Liver (tissue), 9 donors: ENCODE results near the gene KSR2. TPM values are rescaled to one million over a fixed set of nuclear protein-coding genes. Genes with fewer than 3 reads are reported as not detected.

Experiments
- DNase-seq: peaks from one replicate; pipeline ENCODE4 v3.0.0-alpha.2; 2017; ENCODE audit warnings: low spot score
- H3K27ac ChIP-seq, 2 donors: one replicate each; pipeline ENCODE4 v1.7.0; 2013; ENCODE audit warnings: inconsistent platforms in 2 of 2, low read length in 2 of 2, control low read depth in 1 of 2, low read depth in 1 of 2, mild to moderate bottlenecking in 1 of 2
- H3K27me3 ChIP-seq, 4 donors: one replicate each; pipeline versions ENCODE4 v1.6.1 to v1.7.0; 2013; ENCODE audit warnings: low read length in 3 of 4, inconsistent platforms in 1 of 4, mild to moderate bottlenecking in 1 of 4, moderate library complexity in 1 of 4; ENCODE audit not compliant: control insufficient read depth in 4 of 4, insufficient read depth in 4 of 4
- H3K36me3 ChIP-seq, 4 donors: one replicate each; pipeline versions ENCODE4 v1.6.1 to v1.7.0; 2013; ENCODE audit warnings: low read length in 3 of 4, mild to moderate bottlenecking in 3 of 4, low read depth in 1 of 4, moderate library complexity in 1 of 4; ENCODE audit not compliant: control insufficient read depth in 4 of 4, insufficient read depth in 3 of 4
- H3K4me1 ChIP-seq, 4 donors: one replicate each; pipeline versions ENCODE4 v1.6.1 to v1.7.0; 2013; ENCODE audit warnings: low read length in 3 of 4, mild to moderate bottlenecking in 3 of 4, moderate library complexity in 1 of 4; ENCODE audit not compliant: control insufficient read depth in 4 of 4, insufficient read depth in 4 of 4
- H3K4me3 ChIP-seq, 3 donors: one replicate each; pipeline versions ENCODE4 v1.6.1 to v1.7.0; 2013; ENCODE audit warnings: low read length in 3 of 3, control low read depth in 1 of 3, low read depth in 1 of 3, mild to moderate bottlenecking in 1 of 3
- H3K9ac ChIP-seq, 2 donors: one replicate each; pipeline ENCODE4 v1.7.0; 2013; ENCODE audit warnings: low read length in 2 of 2, mild to moderate bottlenecking in 2 of 2, moderate library complexity in 2 of 2, control low read depth in 1 of 2, low read depth in 1 of 2
- H3K9me3 ChIP-seq, 4 donors: one replicate each; pipeline versions ENCODE4 v1.6.1 to v1.7.0; 2013; ENCODE audit warnings: low read length in 3 of 4; ENCODE audit not compliant: control insufficient read depth in 4 of 4
- ATF3 ChIP-seq: IDR thresholded peaks from 2 replicates; pipeline ENCODE4 v1.6.1; 2016; ENCODE audit warnings: antibody characterized with exemption
- CTCF ChIP-seq: fragments of 150-350 bp; IDR thresholded peaks from 2 replicates; pipeline ENCODE4 v1.5.1; 2017; ENCODE audit warnings: improper control_type of control experiment, low read depth, low read length; ENCODE audit not compliant: missing input control
- EGR1 ChIP-seq, 2 donors: IDR thresholded peaks; 2 replicates each; pipeline ENCODE4 v1.6.1; 2016 to 2018; ENCODE audit warnings: antibody characterized with exemption in 2 of 2, low read depth in 2 of 2
- FOXA1 ChIP-seq: IDR thresholded peaks from 2 replicates; pipeline ENCODE4 v1.6.1; 2016; ENCODE audit warnings: antibody characterized with exemption
- FOXA2 ChIP-seq: IDR thresholded peaks from 2 replicates; pipeline ENCODE4 v1.6.1; 2016; ENCODE audit warnings: antibody characterized with exemption
- GABPA ChIP-seq, 2 donors: IDR thresholded peaks in 1 of 2; conservative IDR thresholded peaks in 1 of 2; 2 replicates each; pipeline ENCODE4 v1.6.1; 2016; ENCODE audit warnings: antibody characterized with exemption in 2 of 2, mild to moderate bottlenecking in 1 of 2, moderate library complexity in 1 of 2
- HNF4A ChIP-seq, 2 donors: conservative IDR thresholded peaks; 2 replicates each; pipeline ENCODE4 v1.6.1; 2016; ENCODE audit warnings: antibody characterized with exemption in 2 of 2, mild to moderate bottlenecking in 2 of 2
- HNF4G ChIP-seq: IDR thresholded peaks from 2 replicates; pipeline ENCODE4 v1.6.1; 2016; ENCODE audit warnings: antibody characterized with exemption
- JUND ChIP-seq, 2 donors: IDR thresholded peaks; 2 replicates each; pipeline ENCODE4 v1.6.1; 2016; ENCODE audit warnings: antibody characterized with exemption in 2 of 2
- MAX ChIP-seq: IDR thresholded peaks from 2 replicates; pipeline ENCODE4 v1.6.1; 2016; ENCODE audit warnings: antibody characterized with exemption
- NR2F2 ChIP-seq: IDR thresholded peaks from 2 replicates; pipeline ENCODE4 v1.6.1; 2016; ENCODE audit warnings: antibody characterized with exemption
- RAD21 ChIP-seq, 2 donors: IDR thresholded peaks; 2 replicates each; pipeline ENCODE4 v1.6.1; 2016; ENCODE audit warnings: antibody characterized with exemption in 2 of 2, mild to moderate bottlenecking in 2 of 2
- REST ChIP-seq: IDR thresholded peaks from 2 replicates; pipeline ENCODE4 v1.6.1; 2016; ENCODE audit warnings: antibody characterized with exemption, mild to moderate bottlenecking
- RXRA ChIP-seq, 2 donors: IDR thresholded peaks; 2 replicates each; pipeline ENCODE4 v1.6.1; 2017 to 2018; ENCODE audit warnings: antibody characterized with exemption in 2 of 2, mild to moderate bottlenecking in 1 of 2
- TAF1 ChIP-seq: conservative IDR thresholded peaks from 2 replicates; pipeline ENCODE4 v1.6.1; 2016; ENCODE audit warnings: antibody characterized with exemption, mild to moderate bottlenecking
- YY1 ChIP-seq: IDR thresholded peaks from 2 replicates; pipeline ENCODE4 v1.6.1; 2016; ENCODE audit warnings: antibody characterized with exemption, mild to moderate bottlenecking
- ZBTB33 ChIP-seq: IDR thresholded peaks from 2 replicates; pipeline ENCODE4 v1.6.1; 2016; ENCODE audit warnings: antibody characterized with exemption
- WGBS: extraction: QIAGEN DNeasy Blood & Tissue Kit; methylation state at CpG from one replicate; pipeline ENCODE4 v1.1.7; 2013; 5-methylcytosine and 5-hydroxymethylcytosine counted together
- polyA plus RNA-seq, 2 donors: library from polyadenylated mRNA; stranded (reverse) in 1 of 2; unstranded in 1 of 2; fragments of 200-250 nt in 1 of 2; fragments of >200 nt in 1 of 2; fragmentation: Nextera tagmentation in 1 of 2; extraction: Ambion mirVana in 1 of 2; gene quantifications; one replicate each; pipeline versions ENCODE4 v1.2.1 to v1.2.3, GENCODE V29; 2013 to 2015
- total RNA-seq, 2 donors: library from RNA; depleted of rRNA; stranded (reverse); fragments of >200 nt; gene quantifications; one replicate each; pipeline ENCODE4 v1.2.3, GENCODE V29; 2014
- donor health status: healthy.
- donor health status: healthy.
- donor health status: healthy.
- donor health status: healthy.
- donor health status: healthy.

Gene KSR2
- total and polyA plus RNA-seq, 4 donors: under 0.01 to 0.02 (median under 0.01) TPM; not detected in 1

GRCh38 chr12:117517219-117517739 lies 451.5 kb downstream of the KSR2 start:
- H3K27ac ChIP-seq: no peak overlapping the region
- no peaks in the 10 kb centered on the region for H3K36me3 ChIP-seq
- no peak overlapping the region for H3K9ac ChIP-seq
- 77% methylated on average over 6 of the region's 6 CpGs for WGBS
- DNase-seq: no peak
- no peak overlapping the region for H3K4me3 ChIP-seq
- TF ChIP-seq HNF4G (no peak), GABPA (IDR thresholded peaks at IDR 0.05 in 1 of 2, conservative IDR thresholded peaks at IDR 0.05 in 1 of 2) (no peak), FOXA1 (no peak), YY1 (no peak), FOXA2 (no peak), JUND (IDR thresholded peaks at IDR 0.05) (no peak), ATF3 (no peak), ZBTB33 (no peak), MAX (no peak), HNF4A (conservative IDR thresholded peaks at IDR 0.05) (no peak), EGR1 (IDR thresholded peaks at IDR 0.05; ENCODE audit: low read depth in 2 of 2) (no peak), NR2F2 (no peak), REST (no peak)
- H3K9me3 ChIP-seq: no peaks in the 10 kb centered on the region
- no peaks in the 10 kb centered on the region for H3K27me3 ChIP-seq
- peaks cover 3 to 61% (median 54%) of the 10 kb centered on the region in 4 donors for H3K4me1 ChIP-seq

GRCh38 chr12:117516034-117516433 lies 452.8 kb downstream of the KSR2 start:
- Histone ChIP-seq H3K4me1 (peaks cover 1 to 52% (median 48%) of the 10 kb centered on the region in 4 donors), H3K4me3 (no peak overlapping the region), H3K9me3 (no peaks in the 10 kb centered on the region), H3K27me3 (no peaks in the 10 kb centered on the region), H3K27ac (no peak overlapping the region), H3K9ac (no peak overlapping the region), H3K36me3 (no peaks in the 10 kb centered on the region)
- 68% methylated on average over 4 of the region's 4 CpGs for WGBS
- no peak for DNase-seq
- TF ChIP-seq RXRA (IDR thresholded peaks at IDR 0.05) (no peak), RAD21 (IDR thresholded peaks at IDR 0.05) (no peak), HNF4A (conservative IDR thresholded peaks at IDR 0.05) (no peak), EGR1 (IDR thresholded peaks at IDR 0.05; ENCODE audit: low read depth in 2 of 2) (no peak), TAF1 (no peak), JUND (IDR thresholded peaks at IDR 0.05) (no peak), NR2F2 (no peak), ZBTB33 (no peak), GABPA (IDR thresholded peaks at IDR 0.05 in 1 of 2, conservative IDR thresholded peaks at IDR 0.05 in 1 of 2) (no peak), CTCF (no peak), ATF3 (no peak), REST (no peak), FOXA2 (no peak)
